ENCODE measurements around the gene MAS1.

MAS1 gene

GRCh38 chr6:159879856-159880255 is 10.9 kb upstream of the MAS1 start:
- DNase-seq (ENCODE audit: low read depth, low spot score) = no peak

GRCh38 chr6:159880412-159880975 is 10.3 kb upstream of the MAS1 start:
- no peak for DNase-seq (ENCODE audit: low read depth, low spot score)

- DNase-seq (ENCODE audit: low read depth, low spot score) = no peak
Observed at GRCh38 chr6:159884720-159885119, 6.1 kb upstream of the MAS1 start.

GRCh38 chr6:159886270-159886669 is 4.5 kb upstream of the MAS1 start:
- no peak for DNase-seq (ENCODE audit: low read depth, low spot score)

GRCh38 chr6:159887146-159887545 is 3.6 kb upstream of the MAS1 start:
- DNase-seq (ENCODE audit: low read depth, low spot score) = no peak

- no peak for DNase-seq (ENCODE audit: low read depth, low spot score)
Observed at GRCh38 chr6:159887761-159888160, 3.0 kb upstream of the MAS1 start.

- no peak for DNase-seq (ENCODE audit: low read depth, low spot score)
Observed at GRCh38 chr6:159890201-159890600, 587 bp upstream of the MAS1 start.

GRCh38 chr6:159892053-159892452 is 1.3 kb downstream of the MAS1 start:
- DNase-seq (ENCODE audit: low read depth, low spot score) = no peak

GRCh38 chr6:159893064-159893463 is 2.3 kb downstream of the MAS1 start:
- DNase-seq (ENCODE audit: low read depth, low spot score) = no peak

GRCh38 chr6:159894991-159895390 is 4.2 kb downstream of the MAS1 start:
- DNase-seq (ENCODE audit: low read depth, low spot score) = no peak

- DNase-seq (ENCODE audit: low read depth, low spot score) = no peak
Observed at GRCh38 chr6:159897603-159898002, 6.8 kb downstream of the MAS1 start.

- no peak for DNase-seq (ENCODE audit: low read depth, low spot score)
Observed at GRCh38 chr6:159898519-159898918, 7.7 kb downstream of the MAS1 start.

GRCh38 chr6:159899994-159900745 is 9.4 kb downstream of the MAS1 start:
- DNase-seq (ENCODE audit: low read depth, low spot score) = no peak

- no peak for DNase-seq (ENCODE audit: low read depth, low spot score)
Observed at GRCh38 chr6:159902620-159903019, 11.8 kb downstream of the MAS1 start.

- no peak for DNase-seq (ENCODE audit: low read depth, low spot score)
Observed at GRCh38 chr6:159904497-159904911, 13.7 kb downstream of the MAS1 start.

GRCh38 chr6:159906400-159906799 is 15.6 kb downstream of the MAS1 start:
- no peak for DNase-seq (ENCODE audit: low read depth, low spot score)

- DNase-seq (ENCODE audit: low read depth, low spot score) = no peak
Observed at GRCh38 chr6:159908535-159908934, 17.7 kb downstream of the MAS1 start.

- no peak for DNase-seq (ENCODE audit: low read depth, low spot score)
Observed at GRCh38 chr6:159908979-159909378, 18.2 kb downstream of the MAS1 start.

GRCh38 chr6:159910342-159910741 is 19.6 kb downstream of the MAS1 start:
- no peak for DNase-seq (ENCODE audit: low read depth, low spot score)

GRCh38 chr6:159913375-159913774 is 22.6 kb downstream of the MAS1 start:
- DNase-seq (ENCODE audit: low read depth, low spot score) = no peak

GRCh38 chr6:159913862-159914564 is 23.2 kb downstream of the MAS1 start:
- DNase-seq (ENCODE audit: low read depth, low spot score) = no peak

GRCh38 chr6:159914565-159914923 is 23.8 kb downstream of the MAS1 start:
- DNase-seq (ENCODE audit: low read depth, low spot score) = no peak

GRCh38 chr6:159915397-159915796 is 24.6 kb downstream of the MAS1 start:
- no peak for DNase-seq (ENCODE audit: low read depth, low spot score)

All from activated CD4-positive, CD25-positive, alpha-beta regulatory T cell treated with anti-CD3 and anti-CD28 coated beads, Interleukin-2, amount 50 U/mL, for 16 hours (primary cell).